Liver (tissue), 9 donors: ENCODE measurements around the gene NR3C1. TPM values are rescaled to one million over a fixed set of nuclear protein-coding genes. Genes with fewer than 3 reads are reported as not detected.

Experiments used
- DNase-seq: peaks from one replicate; pipeline ENCODE4 v3.0.0-alpha.2; 2017; ENCODE audit warnings: low spot score
- H3K27ac ChIP-seq, 2 donors: one replicate each; pipeline ENCODE4 v1.7.0; 2013; ENCODE audit warnings: inconsistent platforms in 2 of 2, low read length in 2 of 2, control low read depth in 1 of 2, low read depth in 1 of 2, mild to moderate bottlenecking in 1 of 2
- H3K27me3 ChIP-seq, 4 donors: one replicate each; pipeline versions ENCODE4 v1.6.1 to v1.7.0; 2013; ENCODE audit warnings: low read length in 3 of 4, inconsistent platforms in 1 of 4, mild to moderate bottlenecking in 1 of 4, moderate library complexity in 1 of 4; ENCODE audit not compliant: control insufficient read depth in 4 of 4, insufficient read depth in 4 of 4
- H3K36me3 ChIP-seq, 4 donors: one replicate each; pipeline versions ENCODE4 v1.6.1 to v1.7.0; 2013; ENCODE audit warnings: low read length in 3 of 4, mild to moderate bottlenecking in 3 of 4, low read depth in 1 of 4, moderate library complexity in 1 of 4; ENCODE audit not compliant: control insufficient read depth in 4 of 4, insufficient read depth in 3 of 4
- H3K4me1 ChIP-seq, 4 donors: one replicate each; pipeline versions ENCODE4 v1.6.1 to v1.7.0; 2013; ENCODE audit warnings: low read length in 3 of 4, mild to moderate bottlenecking in 3 of 4, moderate library complexity in 1 of 4; ENCODE audit not compliant: control insufficient read depth in 4 of 4, insufficient read depth in 4 of 4
- H3K4me3 ChIP-seq, 3 donors: one replicate each; pipeline versions ENCODE4 v1.6.1 to v1.7.0; 2013; ENCODE audit warnings: low read length in 3 of 3, control low read depth in 1 of 3, low read depth in 1 of 3, mild to moderate bottlenecking in 1 of 3
- H3K9ac ChIP-seq, 2 donors: one replicate each; pipeline ENCODE4 v1.7.0; 2013; ENCODE audit warnings: low read length in 2 of 2, mild to moderate bottlenecking in 2 of 2, moderate library complexity in 2 of 2, control low read depth in 1 of 2, low read depth in 1 of 2
- H3K9me3 ChIP-seq, 4 donors: one replicate each; pipeline versions ENCODE4 v1.6.1 to v1.7.0; 2013; ENCODE audit warnings: low read length in 3 of 4; ENCODE audit not compliant: control insufficient read depth in 4 of 4
- EGR1 ChIP-seq, 2 donors: IDR thresholded peaks; 2 replicates each; pipeline ENCODE4 v1.6.1; 2016 to 2018; ENCODE audit warnings: antibody characterized with exemption in 2 of 2, low read depth in 2 of 2
- FOXA1 ChIP-seq: IDR thresholded peaks from 2 replicates; pipeline ENCODE4 v1.6.1; 2016; ENCODE audit warnings: antibody characterized with exemption
- FOXA2 ChIP-seq: IDR thresholded peaks from 2 replicates; pipeline ENCODE4 v1.6.1; 2016; ENCODE audit warnings: antibody characterized with exemption
- GABPA ChIP-seq, 2 donors: IDR thresholded peaks in 1 of 2; conservative IDR thresholded peaks in 1 of 2; 2 replicates each; pipeline ENCODE4 v1.6.1; 2016; ENCODE audit warnings: antibody characterized with exemption in 2 of 2, mild to moderate bottlenecking in 1 of 2, moderate library complexity in 1 of 2
- HNF4A ChIP-seq, 2 donors: conservative IDR thresholded peaks; 2 replicates each; pipeline ENCODE4 v1.6.1; 2016; ENCODE audit warnings: antibody characterized with exemption in 2 of 2, mild to moderate bottlenecking in 2 of 2
- HNF4G ChIP-seq: IDR thresholded peaks from 2 replicates; pipeline ENCODE4 v1.6.1; 2016; ENCODE audit warnings: antibody characterized with exemption
- JUND ChIP-seq, 2 donors: IDR thresholded peaks; 2 replicates each; pipeline ENCODE4 v1.6.1; 2016; ENCODE audit warnings: antibody characterized with exemption in 2 of 2
- NR2F2 ChIP-seq: IDR thresholded peaks from 2 replicates; pipeline ENCODE4 v1.6.1; 2016; ENCODE audit warnings: antibody characterized with exemption
- RAD21 ChIP-seq, 2 donors: IDR thresholded peaks; 2 replicates each; pipeline ENCODE4 v1.6.1; 2016; ENCODE audit warnings: antibody characterized with exemption in 2 of 2, mild to moderate bottlenecking in 2 of 2
- RXRA ChIP-seq, 2 donors: IDR thresholded peaks; 2 replicates each; pipeline ENCODE4 v1.6.1; 2017 to 2018; ENCODE audit warnings: antibody characterized with exemption in 2 of 2, mild to moderate bottlenecking in 1 of 2
- SP1 ChIP-seq: IDR thresholded peaks from 2 replicates; pipeline ENCODE4 v1.6.1; 2018; ENCODE audit warnings: antibody characterized with exemption, mild to moderate bottlenecking
- TAF1 ChIP-seq: conservative IDR thresholded peaks from 2 replicates; pipeline ENCODE4 v1.6.1; 2016; ENCODE audit warnings: antibody characterized with exemption, mild to moderate bottlenecking
- YY1 ChIP-seq: IDR thresholded peaks from 2 replicates; pipeline ENCODE4 v1.6.1; 2016; ENCODE audit warnings: antibody characterized with exemption, mild to moderate bottlenecking
- WGBS: extraction: QIAGEN DNeasy Blood & Tissue Kit; methylation state at CpG from one replicate; pipeline ENCODE4 v1.1.7; 2013; 5-methylcytosine and 5-hydroxymethylcytosine counted together
- polyA plus RNA-seq, 2 donors: library from polyadenylated mRNA; stranded (reverse) in 1 of 2; unstranded in 1 of 2; fragments of 200-250 nt in 1 of 2; fragments of >200 nt in 1 of 2; fragmentation: Nextera tagmentation in 1 of 2; extraction: Ambion mirVana in 1 of 2; gene quantifications; one replicate each; pipeline versions ENCODE4 v1.2.1 to v1.2.3, GENCODE V29; 2013 to 2015
- total RNA-seq, 2 donors: library from RNA; depleted of rRNA; stranded (reverse); fragments of >200 nt; gene quantifications; one replicate each; pipeline ENCODE4 v1.2.3, GENCODE V29; 2014
- TF ChIP-seq, protein P1 (sequence below): IDR thresholded peaks from 2 replicates; pipeline ENCODE4 v1.6.1; 2016; ENCODE audit warnings: antibody characterized with exemption
- TF ChIP-seq, protein P2 (sequence below): IDR thresholded peaks from 2 replicates; pipeline ENCODE4 v1.6.1; 2016; ENCODE audit warnings: antibody characterized with exemption, mild to moderate bottlenecking
- TF ChIP-seq, protein P3 (sequence below): IDR thresholded peaks from 2 replicates; pipeline ENCODE4 v1.6.1; 2016; ENCODE audit warnings: antibody characterized with exemption
- TF ChIP-seq, protein P4 (sequence below): fragments of 150-350 bp; IDR thresholded peaks from 2 replicates; pipeline ENCODE4 v1.5.1; 2017; ENCODE audit warnings: improper control_type of control experiment, low read depth, low read length; ENCODE audit not compliant: missing input control
- TF ChIP-seq, protein P5 (sequence below): IDR thresholded peaks from 2 replicates; pipeline ENCODE4 v1.6.1; 2016; ENCODE audit warnings: antibody characterized with exemption
- donor health status: healthy.
- donor health status: healthy.
- donor health status: healthy.
- donor health status: healthy.
- donor health status: healthy.

Gene NR3C1
- total and polyA plus RNA-seq, 4 donors: 24.5 to 36.4 (median 29.0) TPM

DNA sequence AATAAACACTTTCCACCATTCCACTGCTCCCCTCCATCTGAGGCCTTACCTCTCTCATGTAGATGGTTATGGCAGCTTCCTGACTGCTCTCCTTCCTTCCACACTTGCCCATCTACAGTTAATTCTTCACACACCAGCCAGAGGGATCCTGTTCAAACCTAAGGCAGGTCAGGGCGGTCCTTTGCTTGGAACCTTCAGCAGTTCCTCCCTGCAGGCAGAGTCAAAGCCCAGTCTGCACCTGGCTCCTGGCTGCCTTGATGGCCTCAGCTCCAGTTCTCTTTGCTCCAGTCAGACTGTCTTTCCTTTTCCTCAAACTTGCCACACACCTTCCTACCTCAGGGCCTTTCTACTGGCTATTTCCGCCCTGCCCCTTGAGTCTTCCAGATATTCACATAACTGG, 30.2 kb upstream of the NR3C1 start:
- Histone ChIP-seq H3K4me3 (peak overlapping the region; percentile 11 to 60 (median 46)), H3K27me3 (no peaks in the 10 kb centered on the region), H3K27ac (peak overlapping the region; percentile 66 to 84), H3K36me3 (no peaks in the 10 kb centered on the region), H3K9ac (peak overlapping the region; percentile 14 to 19), H3K4me1 (peaks cover 0 to 33% (median 20%) of the 10 kb centered on the region in 4 donors), H3K9me3 (no peaks in the 10 kb centered on the region)
- no peak for DNase-seq
- WGBS: 52% methylated on average over 2 of the region's 2 CpGs
- TF ChIP-seq NR2F2: no peak
- no peak for TF ChIP-seq JUND (IDR thresholded peaks at IDR 0.05)
- TF ChIP-seq SP1: no peak
- no peak for TF ChIP-seq TAF1
- peak in 1 of 2 donors; percentile 23 for TF ChIP-seq RAD21 (IDR thresholded peaks at IDR 0.05)
- TF ChIP-seq, protein P1, sequence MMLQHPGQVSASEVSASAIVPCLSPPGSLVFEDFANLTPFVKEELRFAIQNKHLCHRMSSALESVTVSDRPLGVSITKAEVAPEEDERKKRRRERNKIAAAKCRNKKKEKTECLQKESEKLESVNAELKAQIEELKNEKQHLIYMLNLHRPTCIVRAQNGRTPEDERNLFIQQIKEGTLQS: no peak
- TF ChIP-seq FOXA2: no peak
- TF ChIP-seq, protein P2, sequence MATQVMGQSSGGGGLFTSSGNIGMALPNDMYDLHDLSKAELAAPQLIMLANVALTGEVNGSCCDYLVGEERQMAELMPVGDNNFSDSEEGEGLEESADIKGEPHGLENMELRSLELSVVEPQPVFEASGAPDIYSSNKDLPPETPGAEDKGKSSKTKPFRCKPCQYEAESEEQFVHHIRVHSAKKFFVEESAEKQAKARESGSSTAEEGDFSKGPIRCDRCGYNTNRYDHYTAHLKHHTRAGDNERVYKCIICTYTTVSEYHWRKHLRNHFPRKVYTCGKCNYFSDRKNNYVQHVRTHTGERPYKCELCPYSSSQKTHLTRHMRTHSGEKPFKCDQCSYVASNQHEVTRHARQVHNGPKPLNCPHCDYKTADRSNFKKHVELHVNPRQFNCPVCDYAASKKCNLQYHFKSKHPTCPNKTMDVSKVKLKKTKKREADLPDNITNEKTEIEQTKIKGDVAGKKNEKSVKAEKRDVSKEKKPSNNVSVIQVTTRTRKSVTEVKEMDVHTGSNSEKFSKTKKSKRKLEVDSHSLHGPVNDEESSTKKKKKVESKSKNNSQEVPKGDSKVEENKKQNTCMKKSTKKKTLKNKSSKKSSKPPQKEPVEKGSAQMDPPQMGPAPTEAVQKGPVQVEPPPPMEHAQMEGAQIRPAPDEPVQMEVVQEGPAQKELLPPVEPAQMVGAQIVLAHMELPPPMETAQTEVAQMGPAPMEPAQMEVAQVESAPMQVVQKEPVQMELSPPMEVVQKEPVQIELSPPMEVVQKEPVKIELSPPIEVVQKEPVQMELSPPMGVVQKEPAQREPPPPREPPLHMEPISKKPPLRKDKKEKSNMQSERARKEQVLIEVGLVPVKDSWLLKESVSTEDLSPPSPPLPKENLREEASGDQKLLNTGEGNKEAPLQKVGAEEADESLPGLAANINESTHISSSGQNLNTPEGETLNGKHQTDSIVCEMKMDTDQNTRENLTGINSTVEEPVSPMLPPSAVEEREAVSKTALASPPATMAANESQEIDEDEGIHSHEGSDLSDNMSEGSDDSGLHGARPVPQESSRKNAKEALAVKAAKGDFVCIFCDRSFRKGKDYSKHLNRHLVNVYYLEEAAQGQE: no peak
- TF ChIP-seq RXRA (IDR thresholded peaks at IDR 0.05): no peak
- TF ChIP-seq GABPA (IDR thresholded peaks at IDR 0.05 in 1 of 2, conservative IDR thresholded peaks at IDR 0.05 in 1 of 2): no peak
- no peak for TF ChIP-seq EGR1 (IDR thresholded peaks at IDR 0.05; ENCODE audit: low read depth in 2 of 2)
- TF ChIP-seq, protein P3, sequence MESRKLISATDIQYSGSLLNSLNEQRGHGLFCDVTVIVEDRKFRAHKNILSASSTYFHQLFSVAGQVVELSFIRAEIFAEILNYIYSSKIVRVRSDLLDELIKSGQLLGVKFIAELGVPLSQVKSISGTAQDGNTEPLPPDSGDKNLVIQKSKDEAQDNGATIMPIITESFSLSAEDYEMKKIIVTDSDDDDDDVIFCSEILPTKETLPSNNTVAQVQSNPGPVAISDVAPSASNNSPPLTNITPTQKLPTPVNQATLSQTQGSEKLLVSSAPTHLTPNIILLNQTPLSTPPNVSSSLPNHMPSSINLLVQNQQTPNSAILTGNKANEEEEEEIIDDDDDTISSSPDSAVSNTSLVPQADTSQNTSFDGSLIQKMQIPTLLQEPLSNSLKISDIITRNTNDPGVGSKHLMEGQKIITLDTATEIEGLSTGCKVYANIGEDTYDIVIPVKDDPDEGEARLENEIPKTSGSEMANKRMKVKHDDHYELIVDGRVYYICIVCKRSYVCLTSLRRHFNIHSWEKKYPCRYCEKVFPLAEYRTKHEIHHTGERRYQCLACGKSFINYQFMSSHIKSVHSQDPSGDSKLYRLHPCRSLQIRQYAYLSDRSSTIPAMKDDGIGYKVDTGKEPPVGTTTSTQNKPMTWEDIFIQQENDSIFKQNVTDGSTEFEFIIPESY: no peak
- TF ChIP-seq YY1: peak; percentile 26
- TF ChIP-seq HNF4G: no peak
- no peak for TF ChIP-seq HNF4A (conservative IDR thresholded peaks at IDR 0.05)

DNA sequence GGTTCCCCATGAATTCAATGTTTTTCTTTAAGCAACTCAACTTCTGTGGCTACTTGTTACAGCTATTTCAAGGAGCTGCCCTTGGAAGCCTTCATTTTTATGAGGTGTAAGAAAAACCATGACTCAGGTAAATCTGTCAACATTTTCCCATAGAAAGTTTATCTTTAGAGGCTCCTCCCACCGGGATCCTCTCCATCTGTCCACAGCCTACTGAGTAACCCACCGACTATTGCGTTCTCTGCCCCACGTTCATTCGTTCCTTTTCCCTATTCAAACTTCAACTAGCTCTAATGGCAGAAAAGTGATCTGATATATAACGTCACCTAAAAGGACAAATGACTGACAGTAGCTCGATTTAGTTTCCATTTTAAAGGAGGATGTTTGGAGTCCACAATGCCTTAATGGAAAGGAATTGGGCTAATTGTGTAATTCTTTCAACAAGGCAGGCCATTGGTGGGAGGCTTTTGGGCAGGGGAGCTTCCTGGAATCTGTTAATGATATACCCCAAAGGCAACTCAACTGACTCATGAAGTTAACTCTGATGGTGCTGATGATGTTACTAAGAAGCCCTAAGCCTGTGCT, 29.3 kb upstream of the NR3C1 start:
- Histone ChIP-seq H3K27me3 (no peaks in the 10 kb centered on the region), H3K36me3 (peaks cover 0 to under 1% (median 0%) of the 10 kb centered on the region in 4 donors), H3K4me1 (peaks cover 0 to 41% (median 25%) of the 10 kb centered on the region in 4 donors), H3K9me3 (no peaks in the 10 kb centered on the region), H3K9ac (peak overlapping the region in 1 of 2 donors; percentile 65), H3K27ac (peak overlapping the region; percentile 75 to 85), H3K4me3 (peak overlapping the region; percentile 56 to 86 (median 60))
- DNase-seq: no peak
- 37% methylated on average over 7 of the region's 7 CpGs for WGBS
- peak; percentile 30 for TF ChIP-seq HNF4G
- TF ChIP-seq RAD21 (IDR thresholded peaks at IDR 0.05): peak; percentile 39 to 50
- no peak for TF ChIP-seq NR2F2
- TF ChIP-seq RXRA (IDR thresholded peaks at IDR 0.05): peak; percentile 75 to 80
- TF ChIP-seq FOXA2: peak; percentile 59
- TF ChIP-seq, protein P4, sequence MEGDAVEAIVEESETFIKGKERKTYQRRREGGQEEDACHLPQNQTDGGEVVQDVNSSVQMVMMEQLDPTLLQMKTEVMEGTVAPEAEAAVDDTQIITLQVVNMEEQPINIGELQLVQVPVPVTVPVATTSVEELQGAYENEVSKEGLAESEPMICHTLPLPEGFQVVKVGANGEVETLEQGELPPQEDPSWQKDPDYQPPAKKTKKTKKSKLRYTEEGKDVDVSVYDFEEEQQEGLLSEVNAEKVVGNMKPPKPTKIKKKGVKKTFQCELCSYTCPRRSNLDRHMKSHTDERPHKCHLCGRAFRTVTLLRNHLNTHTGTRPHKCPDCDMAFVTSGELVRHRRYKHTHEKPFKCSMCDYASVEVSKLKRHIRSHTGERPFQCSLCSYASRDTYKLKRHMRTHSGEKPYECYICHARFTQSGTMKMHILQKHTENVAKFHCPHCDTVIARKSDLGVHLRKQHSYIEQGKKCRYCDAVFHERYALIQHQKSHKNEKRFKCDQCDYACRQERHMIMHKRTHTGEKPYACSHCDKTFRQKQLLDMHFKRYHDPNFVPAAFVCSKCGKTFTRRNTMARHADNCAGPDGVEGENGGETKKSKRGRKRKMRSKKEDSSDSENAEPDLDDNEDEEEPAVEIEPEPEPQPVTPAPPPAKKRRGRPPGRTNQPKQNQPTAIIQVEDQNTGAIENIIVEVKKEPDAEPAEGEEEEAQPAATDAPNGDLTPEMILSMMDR: no peak
- TF ChIP-seq EGR1 (IDR thresholded peaks at IDR 0.05; ENCODE audit: low read depth in 2 of 2): no peak
- TF ChIP-seq YY1: peak; percentile 82
- peak; percentile 35 for TF ChIP-seq TAF1
- TF ChIP-seq SP1: peak; percentile 78
- TF ChIP-seq, protein P5, sequence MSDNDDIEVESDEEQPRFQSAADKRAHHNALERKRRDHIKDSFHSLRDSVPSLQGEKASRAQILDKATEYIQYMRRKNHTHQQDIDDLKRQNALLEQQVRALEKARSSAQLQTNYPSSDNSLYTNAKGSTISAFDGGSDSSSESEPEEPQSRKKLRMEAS: no peak
- TF ChIP-seq, protein P3: peak; percentile 65
- TF ChIP-seq HNF4A (conservative IDR thresholded peaks at IDR 0.05): peak; percentile 62 to 70
- peak; percentile 59 to 66 for TF ChIP-seq JUND (IDR thresholded peaks at IDR 0.05)
- TF ChIP-seq FOXA1: peak; percentile 83
- TF ChIP-seq GABPA (IDR thresholded peaks at IDR 0.05 in 1 of 2, conservative IDR thresholded peaks at IDR 0.05 in 1 of 2): peak in 1 of 2 donors; percentile 60
